CD4-positive, alpha-beta T cell treated with Interleukin-1 beta for 1 hour (primary cell): ENCODE results near the gene CREBZF.

ENCODE experiments used
- DNase-seq, 2 donors: peaks; one replicate each; pipeline ENCODE4 v3.0.0-alpha.2; 2020 to 2022

Gene CREBZF, protein sequence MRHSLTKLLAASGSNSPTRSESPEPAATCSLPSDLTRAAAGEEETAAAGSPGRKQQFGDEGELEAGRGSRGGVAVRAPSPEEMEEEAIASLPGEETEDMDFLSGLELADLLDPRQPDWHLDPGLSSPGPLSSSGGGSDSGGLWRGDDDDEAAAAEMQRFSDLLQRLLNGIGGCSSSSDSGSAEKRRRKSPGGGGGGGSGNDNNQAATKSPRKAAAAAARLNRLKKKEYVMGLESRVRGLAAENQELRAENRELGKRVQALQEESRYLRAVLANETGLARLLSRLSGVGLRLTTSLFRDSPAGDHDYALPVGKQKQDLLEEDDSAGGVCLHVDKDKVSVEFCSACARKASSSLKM

DNA sequence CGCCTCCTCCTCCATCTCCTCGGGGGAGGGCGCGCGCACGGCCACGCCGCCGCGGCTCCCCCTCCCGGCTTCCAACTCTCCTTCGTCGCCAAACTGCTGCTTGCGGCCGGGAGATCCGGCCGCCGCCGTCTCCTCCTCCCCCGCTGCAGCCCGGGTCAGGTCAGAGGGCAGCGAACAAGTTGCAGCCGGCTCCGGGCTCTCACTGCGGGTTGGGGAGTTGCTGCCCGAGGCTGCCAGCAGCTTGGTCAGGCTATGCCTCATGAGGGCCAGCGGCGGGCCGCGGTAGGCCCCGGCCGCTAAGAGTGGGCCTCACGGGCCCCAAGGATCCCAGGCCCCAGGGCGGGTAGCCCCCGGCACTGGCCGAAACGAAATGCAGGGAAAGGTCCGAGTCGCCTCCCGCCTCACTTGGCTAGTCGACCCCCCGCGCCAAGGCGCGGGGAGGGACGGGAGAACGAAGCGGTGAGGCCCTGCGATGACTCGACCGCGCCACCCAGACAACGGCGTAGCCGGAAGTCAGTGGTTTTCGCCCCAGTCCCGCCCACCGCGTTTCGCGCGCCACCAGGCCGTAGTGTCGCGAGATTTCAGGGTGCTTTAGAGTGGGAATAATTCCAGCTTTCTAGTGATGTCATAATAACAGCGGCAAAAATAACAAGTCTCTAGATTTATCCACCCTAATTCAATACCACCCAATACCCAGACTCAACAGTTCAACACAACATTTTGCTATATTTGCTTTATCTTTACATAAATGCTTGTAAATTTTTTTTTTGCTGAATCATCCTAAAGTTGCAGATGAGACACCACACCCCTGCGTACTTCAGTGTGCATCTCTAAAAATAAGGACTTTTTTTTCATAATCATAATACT is at the start of gene CREBZF:
TSS of gene CREBZF (minus strand) at position 515 of the 867 bp plus-strand sequence. CDS start at position 261, 254 bp downstream.
- peak; percentile 94 for DNase-seq

- no peak for DNase-seq
Measured at GRCh38 chr11:85712953-85713352, 48.0 kb upstream of the CREBZF start.

DNA sequence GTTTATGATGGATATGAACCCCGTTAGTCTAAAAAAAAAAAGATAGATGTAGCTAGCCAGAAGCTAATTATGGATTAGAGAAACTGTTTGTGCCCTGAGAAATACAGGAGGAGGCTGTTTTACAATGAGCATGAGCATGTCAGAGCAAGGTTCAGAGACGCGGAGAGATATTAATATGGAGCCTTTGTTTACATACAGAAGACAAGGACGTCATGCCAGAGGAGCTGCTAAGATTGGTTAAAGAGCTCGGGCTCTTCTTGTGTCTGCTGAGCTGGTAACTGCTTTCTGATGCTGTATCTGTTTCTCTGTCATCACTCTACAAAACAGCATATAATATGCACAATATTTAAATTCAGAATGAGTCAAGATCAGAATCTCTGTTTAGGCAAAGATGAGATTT is 46.0 kb upstream of the CREBZF start:
- DNase-seq = no peak

DNA sequence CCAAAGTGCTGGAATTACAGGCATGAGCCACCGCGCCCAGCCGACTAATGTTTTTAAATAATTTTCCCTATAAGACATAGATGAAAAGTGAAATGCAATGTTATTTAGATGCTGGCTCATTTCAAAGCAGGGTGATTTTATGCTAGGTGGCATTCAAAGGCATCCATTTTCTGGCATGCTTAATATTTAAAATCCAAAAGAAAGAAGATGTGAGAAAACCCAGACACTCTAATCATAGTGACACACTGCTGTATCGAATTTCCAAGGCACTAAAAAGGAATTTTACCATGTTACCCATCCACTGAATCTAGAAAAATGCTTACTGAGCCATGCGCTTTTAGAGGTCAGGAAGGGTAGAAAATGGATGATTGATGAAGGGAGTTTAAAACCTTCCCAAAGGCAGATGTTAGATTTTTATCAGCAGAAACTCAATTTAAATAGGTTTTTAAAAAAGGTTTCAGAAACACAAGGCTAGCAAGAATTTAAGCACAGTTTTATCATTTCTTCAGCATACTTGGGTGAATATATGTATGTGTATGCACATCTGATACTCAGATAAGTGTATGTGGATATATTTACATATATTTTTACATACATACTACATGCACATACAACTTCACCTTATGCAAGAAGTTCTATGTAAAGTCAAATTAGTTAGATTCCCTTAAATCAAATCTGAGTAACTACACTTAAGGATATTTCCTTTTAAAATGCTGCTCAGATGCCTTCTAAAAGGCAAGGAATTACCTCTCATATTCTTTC is 45.2 kb upstream of the CREBZF start:
- no peak for DNase-seq

- no peak for DNase-seq
Measured at GRCh38 chr11:85705800-85706199, 40.9 kb upstream of the CREBZF start.

- DNase-seq = no peak
Measured at GRCh38 chr11:85704967-85705366, 40.0 kb upstream of the CREBZF start.

DNA sequence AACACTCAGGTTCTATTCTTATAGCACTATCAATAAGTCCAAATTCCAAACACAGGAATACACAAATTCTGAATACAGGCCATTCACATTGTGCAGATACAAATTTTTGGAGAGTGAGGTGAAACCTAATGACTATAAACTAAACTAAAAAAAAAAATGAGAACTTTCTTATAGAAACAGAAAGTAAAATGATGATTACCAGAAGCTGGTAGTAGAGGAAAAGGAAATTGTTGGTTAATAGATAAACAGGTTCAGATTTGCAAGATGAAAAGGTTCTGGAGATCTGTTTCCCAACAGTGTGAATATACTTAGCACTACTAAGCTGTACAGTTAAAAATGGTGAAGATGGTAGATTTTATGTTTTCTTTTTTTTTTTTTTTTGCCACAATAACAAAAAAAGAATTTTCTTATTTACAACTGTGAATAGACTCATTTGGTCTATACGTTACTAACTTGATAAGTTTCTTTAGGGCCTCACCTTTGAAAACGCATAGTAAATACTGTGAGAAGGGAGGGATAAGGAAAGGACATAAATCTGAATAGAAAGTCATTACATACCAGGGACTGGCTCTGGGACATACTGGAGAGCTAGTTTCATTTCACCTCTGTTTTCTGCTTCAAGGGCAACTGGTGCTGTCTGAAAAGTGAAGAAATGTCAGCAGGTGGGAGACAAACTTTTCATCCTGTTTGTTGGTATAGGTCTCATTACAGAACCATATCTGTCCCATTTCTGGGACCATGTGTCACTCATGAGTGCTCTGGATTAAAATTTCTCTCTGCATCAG is 35.2 kb upstream of the CREBZF start:
- DNase-seq = peak in 1 of 2 donors; percentile 27

GRCh38 chr11:85698195-85698594 is 33.3 kb upstream of the CREBZF start:
- DNase-seq = no peak

- DNase-seq = no peak
Measured at GRCh38 chr11:85697747-85698146, 32.8 kb upstream of the CREBZF start.

- DNase-seq = no peak
Measured at GRCh38 chr11:85695546-85695945, 30.6 kb upstream of the CREBZF start.

GRCh38 chr11:85694385-85694980 is 29.6 kb upstream of the CREBZF start:
- DNase-seq = peak in 1 of 2 donors; percentile 58

DNA sequence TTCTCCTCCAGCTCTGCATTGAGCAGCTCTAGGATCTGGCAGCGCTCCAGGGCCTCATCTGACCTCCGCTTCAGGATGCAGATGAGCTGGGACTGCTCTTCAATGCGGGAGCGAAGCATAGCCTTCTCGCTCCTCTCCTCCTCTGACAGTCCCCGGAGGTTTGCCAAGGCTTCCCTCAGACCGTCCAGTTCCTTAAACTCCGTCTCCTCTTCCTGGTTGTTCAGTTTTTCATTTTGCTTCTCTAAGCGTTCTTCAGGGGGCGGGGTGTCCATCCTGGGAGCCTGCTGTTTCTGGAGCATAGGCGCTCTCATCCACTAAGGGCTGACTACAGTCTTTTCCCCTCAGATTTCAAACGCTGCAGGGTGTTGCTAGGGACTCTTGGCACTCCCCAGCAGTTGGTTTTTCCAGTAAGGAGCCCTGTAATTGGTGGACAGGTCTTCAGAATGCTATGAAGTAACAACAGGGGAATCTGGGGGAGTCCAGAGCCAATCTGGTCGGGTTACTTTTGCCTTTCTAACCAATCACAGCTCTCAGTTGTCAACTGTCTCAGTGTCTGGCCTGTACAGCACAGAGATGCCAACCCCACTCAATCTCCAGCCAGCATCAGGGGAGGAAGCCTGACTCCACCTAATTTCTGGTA is 21.0 kb upstream of the CREBZF start, which contains the start of gene CCDC89:
TSS of gene CCDC89 (minus strand) at position 376 of the 640 bp plus-strand sequence. CDS start at position 311, 65 bp downstream.
- DNase-seq = no peak

- no peak for DNase-seq
Measured at GRCh38 chr11:85685125-85685819, 20.3 kb upstream of the CREBZF start.

DNA sequence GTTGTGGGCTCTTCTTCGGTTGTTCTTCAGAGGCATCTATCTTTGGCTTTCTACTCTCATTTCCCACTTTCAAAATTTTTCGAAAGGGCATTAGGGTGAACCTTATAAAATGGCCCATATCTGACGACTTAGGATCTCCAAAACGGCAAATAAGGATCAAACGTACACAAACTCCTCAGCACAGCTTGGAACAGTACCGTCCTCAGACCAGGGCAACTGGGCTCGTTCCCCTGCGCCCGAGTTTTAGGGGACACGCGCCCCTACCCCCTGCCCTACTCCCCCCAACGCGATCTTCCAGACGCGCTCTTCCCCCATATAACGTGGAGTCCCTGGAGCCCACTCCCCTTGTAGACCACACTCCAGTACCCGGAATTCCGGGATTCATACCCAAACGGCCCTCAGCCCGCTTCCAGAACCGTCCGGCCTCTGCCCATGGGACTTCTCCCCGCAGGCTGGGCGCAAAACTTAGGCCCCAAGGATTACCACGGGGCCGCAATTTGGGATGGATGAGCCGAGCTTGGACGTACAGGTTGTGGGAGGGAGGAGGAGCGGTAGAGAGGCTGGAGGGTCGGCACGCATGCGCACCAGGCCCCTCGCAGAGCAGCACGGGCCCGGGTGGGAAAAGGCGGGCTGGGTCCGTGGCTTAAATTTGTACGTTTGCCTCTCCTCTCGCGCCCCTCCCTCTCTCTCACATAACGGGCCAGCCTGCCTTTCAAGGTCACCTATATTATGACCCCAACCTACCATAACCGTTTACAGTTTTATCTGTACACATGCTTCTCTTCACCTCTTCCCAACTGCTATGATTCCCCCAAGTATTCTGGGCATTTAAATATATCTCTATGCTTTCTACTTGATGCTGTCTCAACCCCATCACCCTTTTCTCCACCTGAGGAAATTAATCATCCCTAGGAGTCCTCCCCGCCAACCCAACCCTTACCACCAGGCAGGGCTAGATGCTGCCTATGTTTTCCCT is 17.7 kb upstream of the CREBZF start:
- peak; percentile 57 to 71 for DNase-seq

- no peak for DNase-seq
Measured at GRCh38 chr11:85680897-85681296, 16.0 kb upstream of the CREBZF start.

- DNase-seq = no peak
Measured at GRCh38 chr11:85679576-85679975, 14.6 kb upstream of the CREBZF start.

DNA sequence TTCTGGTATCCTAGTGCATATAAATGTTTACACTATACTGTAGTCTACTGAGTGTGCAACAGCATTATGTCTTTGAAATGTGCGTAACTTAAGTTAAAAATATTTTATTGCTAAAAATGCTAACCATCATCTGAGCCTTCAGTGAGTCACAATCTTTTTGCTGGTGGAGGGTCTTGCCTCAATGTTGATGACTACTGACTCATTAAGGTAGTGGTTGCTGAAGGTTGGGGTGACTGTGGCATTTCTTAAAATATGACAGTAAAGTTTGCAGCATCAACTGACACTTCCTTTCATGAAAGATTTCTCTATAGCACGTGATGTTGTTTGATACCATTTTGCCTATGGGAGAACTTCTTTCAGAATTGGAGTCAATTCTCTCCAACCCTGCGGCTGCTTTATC is 8.5 kb upstream of the CREBZF start:
- DNase-seq = no peak

GRCh38 chr11:85672105-85672902 is 7.4 kb upstream of the CREBZF start:
- no peak for DNase-seq
